ENCODE data around the gene ANXA2R.
A peak's percentile ranks its signal among the peaks of the same experiment; 100 is the strongest.
"Not testable (repeated sequence)": the region's sequence is repeated elsewhere in the genome, so short reads cannot be mapped to it uniquely, and the experiment has no call there.

ANXA2R gene, protein sequence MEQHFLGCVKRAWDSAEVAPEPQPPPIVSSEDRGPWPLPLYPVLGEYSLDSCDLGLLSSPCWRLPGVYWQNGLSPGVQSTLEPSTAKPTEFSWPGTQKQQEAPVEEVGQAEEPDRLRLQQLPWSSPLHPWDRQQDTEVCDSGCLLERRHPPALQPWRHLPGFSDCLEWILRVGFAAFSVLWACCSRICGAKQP

GRCh38 chr5:43040287-43041098, at the start of gene ANXA2R:
Gene ANXA2R (minus strand): TSS chr5:43040319. CDS start chr5:43040046, 273 bp downstream.
- TF ChIP-seq, protein P1, sequence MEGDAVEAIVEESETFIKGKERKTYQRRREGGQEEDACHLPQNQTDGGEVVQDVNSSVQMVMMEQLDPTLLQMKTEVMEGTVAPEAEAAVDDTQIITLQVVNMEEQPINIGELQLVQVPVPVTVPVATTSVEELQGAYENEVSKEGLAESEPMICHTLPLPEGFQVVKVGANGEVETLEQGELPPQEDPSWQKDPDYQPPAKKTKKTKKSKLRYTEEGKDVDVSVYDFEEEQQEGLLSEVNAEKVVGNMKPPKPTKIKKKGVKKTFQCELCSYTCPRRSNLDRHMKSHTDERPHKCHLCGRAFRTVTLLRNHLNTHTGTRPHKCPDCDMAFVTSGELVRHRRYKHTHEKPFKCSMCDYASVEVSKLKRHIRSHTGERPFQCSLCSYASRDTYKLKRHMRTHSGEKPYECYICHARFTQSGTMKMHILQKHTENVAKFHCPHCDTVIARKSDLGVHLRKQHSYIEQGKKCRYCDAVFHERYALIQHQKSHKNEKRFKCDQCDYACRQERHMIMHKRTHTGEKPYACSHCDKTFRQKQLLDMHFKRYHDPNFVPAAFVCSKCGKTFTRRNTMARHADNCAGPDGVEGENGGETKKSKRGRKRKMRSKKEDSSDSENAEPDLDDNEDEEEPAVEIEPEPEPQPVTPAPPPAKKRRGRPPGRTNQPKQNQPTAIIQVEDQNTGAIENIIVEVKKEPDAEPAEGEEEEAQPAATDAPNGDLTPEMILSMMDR (IDR thresholded peaks at IDR 0.05; ENCODE audit: low read depth, low read length) = peak; percentile 81
- H3K4me3 ChIP-seq (ENCODE audit: low read depth, low read length) = peak within 1 kb of the TSS; percentile 76

GRCh38 chr5:43086118-43086908, 46.2 kb upstream of the ANXA2R start:
- H3K4me3 ChIP-seq (ENCODE audit: low read depth, low read length) = not testable (repeated sequence)

DNA sequence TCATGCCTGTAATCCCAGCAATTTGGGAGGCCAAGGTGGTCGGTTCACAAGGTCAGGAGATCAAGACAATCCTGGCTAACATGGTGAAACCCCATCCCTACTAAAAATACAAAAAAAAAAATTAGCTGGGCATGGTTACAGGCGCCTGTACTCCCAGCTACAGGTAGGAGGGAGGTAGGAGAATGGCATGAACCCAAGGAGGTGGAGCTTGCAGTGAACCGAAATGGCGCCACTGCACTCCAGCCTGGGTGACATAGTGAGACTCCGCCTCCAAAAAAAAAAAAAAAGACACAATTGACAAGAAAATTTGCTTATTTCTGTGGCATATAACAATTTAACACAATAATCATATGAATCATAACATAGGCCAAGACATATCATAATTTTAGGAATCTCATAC, 45.3 kb upstream of the ANXA2R start:
- TF ChIP-seq, protein P1 (IDR thresholded peaks at IDR 0.05; ENCODE audit: low read depth, low read length) = no peak
- no peak overlapping the region for H3K4me3 ChIP-seq (ENCODE audit: low read depth, low read length)

GRCh38 chr5:43084468-43084867, 44.3 kb upstream of the ANXA2R start:
- H3K4me3 ChIP-seq (ENCODE audit: low read depth, low read length) = not testable (repeated sequence)

GRCh38 chr5:43081345-43081744, 41.2 kb upstream of the ANXA2R start:
- H3K4me3 ChIP-seq (ENCODE audit: low read depth, low read length) = not testable (repeated sequence)

DNA sequence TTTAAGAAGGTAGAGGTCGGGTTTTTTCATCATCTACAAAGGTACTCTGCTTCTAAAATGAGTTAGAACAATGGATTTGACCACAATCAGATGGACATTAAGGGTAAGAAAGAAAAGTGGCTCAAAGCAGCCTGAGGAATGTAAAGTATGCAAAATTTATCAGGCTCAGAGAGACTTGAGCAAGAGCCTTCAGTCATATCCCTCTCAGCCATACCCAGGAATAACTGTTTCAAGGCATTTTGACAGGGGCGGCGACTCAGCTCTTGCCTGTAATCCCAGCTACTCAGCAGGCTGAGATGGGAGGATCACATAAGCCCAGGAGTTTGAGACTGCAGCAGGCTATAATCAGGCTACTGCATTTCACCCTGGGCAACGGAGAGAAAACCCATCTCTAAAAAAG, 38.8 kb upstream of the ANXA2R start:
- TF ChIP-seq, protein P1 (IDR thresholded peaks at IDR 0.05; ENCODE audit: low read depth, low read length) = no peak
- no peak overlapping the region for H3K4me3 ChIP-seq (ENCODE audit: low read depth, low read length)

- not testable (repeated sequence) for H3K4me3 ChIP-seq (ENCODE audit: low read depth, low read length)
These were observed 37.5 kb upstream of the ANXA2R start for GRCh38 chr5:43077446-43078191.

GRCh38 chr5:43075319-43076293, 35.5 kb upstream of the ANXA2R start:
- TF ChIP-seq, protein P1 (IDR thresholded peaks at IDR 0.05; ENCODE audit: low read depth, low read length) = no peak
- H3K4me3 ChIP-seq (ENCODE audit: low read depth, low read length) = no peak overlapping the region

All from WI38 (cell line).